Testis (tissue), 3 donors: ENCODE data around the gene CAPRIN1. TPM values are rescaled to one million over a fixed set of nuclear protein-coding genes. Genes with fewer than 3 reads are reported as not detected.

ENCODE experiments used
- DNase-seq: peaks from one replicate; pipeline ENCODE4 v3.0.0-alpha.2; 2019
- H3K27ac ChIP-seq, 2 donors: fragments of 200-600 bp; sonication (generic); one replicate each; pipeline ENCODE4 v1.5.1; 2019
- H3K27me3 ChIP-seq: fragments of 200-600 bp; sonication (generic); one replicate; pipeline ENCODE4 v1.5.1; 2019
- H3K36me3 ChIP-seq: fragments of 200-600 bp; sonication (generic); one replicate; pipeline ENCODE4 v1.5.1; 2017; ENCODE audit warnings: low read depth; ENCODE audit errors: missing control alignments
- H3K4me1 ChIP-seq: fragments of 200-600 bp; sonication (generic); one replicate; pipeline ENCODE4 v1.5.1; 2019
- H3K4me3 ChIP-seq, 2 donors: fragments of 200-600 bp; sonication (generic); one replicate each; pipeline ENCODE4 v1.5.1; 2017 to 2019
- H3K9me3 ChIP-seq: fragments of 200-600 bp; sonication (generic); one replicate; pipeline ENCODE4 v1.5.1; 2017
- POLR2A ChIP-seq: fragments of 450-650 bp; IDR thresholded peaks from one replicate; pipeline ENCODE4 v1.6.1; 2017; ENCODE audit warnings: antibody characterized with exemption, mild to moderate bottlenecking, moderate library complexity
- WGBS, 2 donors: methylation state at CpG; one replicate each; pipeline ENCODE4 v1.1.5; 2018; 5-methylcytosine and 5-hydroxymethylcytosine counted together
- intact Hi-C: fragments of 100-400 bp; cut with DNase I; formaldehyde crosslinking; loops from one replicate; pipeline ENCODE4 v1.15.1; 2023; ENCODE audit warnings: low total_unique reads
- polyA plus RNA-seq: library from polyadenylated mRNA; stranded (reverse); fragments of 350-450 nt; fragmentation: Illumina TruSeq; extraction: RNeasy Lipid Tissue Mini Kit (QIAGEN cat#74804); gene quantifications from one replicate; pipeline ENCODE4 v1.2.3, GENCODE V29; 2014; ENCODE audit warnings: low read depth, low replicate concordance; ENCODE audit not compliant: insufficient read depth
- total RNA-seq, 2 donors: library from RNA; depleted of rRNA; stranded (reverse); fragments of >200 nt; gene quantifications; one replicate each; pipeline ENCODE4 v1.2.3, GENCODE V29; 2016
- TF ChIP-seq, protein P1 (sequence below), 3 experiments: fragments of 450-650 bp in 2 of 3; fragments of 200-600 bp in 1 of 3; sonication (generic) in 1 of 3; IDR thresholded peaks; one replicate each; pipeline ENCODE4 v1.5.1; 2016 to 2019; ENCODE audit warnings: antibody characterized with exemption in 3 of 3, mild to moderate bottlenecking in 2 of 3, moderate library complexity in 1 of 3

CAPRIN1 gene
- total and polyA plus RNA-seq, 3 donors from 2014 or later: 281 to 419 (median 377) TPM

DNA sequence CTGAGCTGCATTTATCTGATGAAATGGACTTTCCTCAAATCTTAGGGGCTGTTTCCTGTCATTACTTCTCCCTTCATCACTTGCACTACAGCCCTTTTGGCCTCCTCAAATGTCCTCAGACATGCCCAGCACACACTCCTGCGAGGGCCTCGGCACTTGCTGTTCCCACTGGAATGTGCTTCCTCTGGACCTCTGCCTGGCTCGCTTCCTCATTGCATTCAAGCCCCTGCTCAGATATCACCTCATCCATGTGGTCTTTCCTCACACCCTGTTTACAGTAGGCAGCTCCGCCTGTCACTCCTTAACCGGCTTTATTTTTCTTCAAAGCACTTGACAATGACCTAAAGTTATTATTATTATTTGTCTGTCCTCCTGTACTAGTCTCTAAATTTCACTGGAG, 62.9 kb downstream of the CAPRIN1 start:
- WGBS, 2 donors: 56 to 72% methylated on average over 5 of the region's 5 CpGs
- Histone ChIP-seq H3K9me3 (no peaks in the 10 kb centered on the region), H3K27ac (no peak overlapping the region), H3K4me3 (no peak overlapping the region), H3K4me1 (no peaks in the 10 kb centered on the region), H3K36me3 (no peaks in the 10 kb centered on the region), H3K27me3 (no peaks in the 10 kb centered on the region)
- no peak for DNase-seq
- TF ChIP-seq, protein P1, sequence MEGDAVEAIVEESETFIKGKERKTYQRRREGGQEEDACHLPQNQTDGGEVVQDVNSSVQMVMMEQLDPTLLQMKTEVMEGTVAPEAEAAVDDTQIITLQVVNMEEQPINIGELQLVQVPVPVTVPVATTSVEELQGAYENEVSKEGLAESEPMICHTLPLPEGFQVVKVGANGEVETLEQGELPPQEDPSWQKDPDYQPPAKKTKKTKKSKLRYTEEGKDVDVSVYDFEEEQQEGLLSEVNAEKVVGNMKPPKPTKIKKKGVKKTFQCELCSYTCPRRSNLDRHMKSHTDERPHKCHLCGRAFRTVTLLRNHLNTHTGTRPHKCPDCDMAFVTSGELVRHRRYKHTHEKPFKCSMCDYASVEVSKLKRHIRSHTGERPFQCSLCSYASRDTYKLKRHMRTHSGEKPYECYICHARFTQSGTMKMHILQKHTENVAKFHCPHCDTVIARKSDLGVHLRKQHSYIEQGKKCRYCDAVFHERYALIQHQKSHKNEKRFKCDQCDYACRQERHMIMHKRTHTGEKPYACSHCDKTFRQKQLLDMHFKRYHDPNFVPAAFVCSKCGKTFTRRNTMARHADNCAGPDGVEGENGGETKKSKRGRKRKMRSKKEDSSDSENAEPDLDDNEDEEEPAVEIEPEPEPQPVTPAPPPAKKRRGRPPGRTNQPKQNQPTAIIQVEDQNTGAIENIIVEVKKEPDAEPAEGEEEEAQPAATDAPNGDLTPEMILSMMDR (IDR thresholded peaks at IDR 0.05): no peak
- TF ChIP-seq POLR2A: no peak
- intact Hi-C loops: loop anchor here (10.0 kb wide), 1 partner anchor 50 kb away; no protein-coding TSS in a partner anchor

- no peak for TF ChIP-seq POLR2A
- TF ChIP-seq, protein P1 (IDR thresholded peaks at IDR 0.05): no peak
- no peak overlapping the region for H3K4me3 ChIP-seq
- no peak for DNase-seq
- intact Hi-C loops: no loop called here
- 91% methylated on average over 4 of the region's 4 CpGs for WGBS, 2 donors
- no peaks in the 10 kb centered on the region for H3K9me3 ChIP-seq
- H3K27me3 ChIP-seq: no peaks in the 10 kb centered on the region
- no peaks in the 10 kb centered on the region for H3K36me3 ChIP-seq
- H3K4me1 ChIP-seq: no peaks in the 10 kb centered on the region
- H3K27ac ChIP-seq: no peak overlapping the region
These were observed 69.1 kb downstream of the CAPRIN1 start for GRCh38 chr11:34120651-34121050.

- Histone ChIP-seq H3K27ac (no peak overlapping the region), H3K36me3 (no peaks in the 10 kb centered on the region), H3K4me3 (no peak overlapping the region), H3K4me1 (no peaks in the 10 kb centered on the region), H3K27me3 (no peaks in the 10 kb centered on the region), H3K9me3 (no peaks in the 10 kb centered on the region)
- intact Hi-C loops: no loop called here
- no peak for TF ChIP-seq POLR2A
- TF ChIP-seq, protein P1 (IDR thresholded peaks at IDR 0.05): no peak
- WGBS, 2 donors: 77 to 85% methylated on average over 4 of the region's 4 CpGs
- no peak for DNase-seq
These were observed 73.5 kb downstream of the CAPRIN1 start for GRCh38 chr11:34124885-34125668.

DNA sequence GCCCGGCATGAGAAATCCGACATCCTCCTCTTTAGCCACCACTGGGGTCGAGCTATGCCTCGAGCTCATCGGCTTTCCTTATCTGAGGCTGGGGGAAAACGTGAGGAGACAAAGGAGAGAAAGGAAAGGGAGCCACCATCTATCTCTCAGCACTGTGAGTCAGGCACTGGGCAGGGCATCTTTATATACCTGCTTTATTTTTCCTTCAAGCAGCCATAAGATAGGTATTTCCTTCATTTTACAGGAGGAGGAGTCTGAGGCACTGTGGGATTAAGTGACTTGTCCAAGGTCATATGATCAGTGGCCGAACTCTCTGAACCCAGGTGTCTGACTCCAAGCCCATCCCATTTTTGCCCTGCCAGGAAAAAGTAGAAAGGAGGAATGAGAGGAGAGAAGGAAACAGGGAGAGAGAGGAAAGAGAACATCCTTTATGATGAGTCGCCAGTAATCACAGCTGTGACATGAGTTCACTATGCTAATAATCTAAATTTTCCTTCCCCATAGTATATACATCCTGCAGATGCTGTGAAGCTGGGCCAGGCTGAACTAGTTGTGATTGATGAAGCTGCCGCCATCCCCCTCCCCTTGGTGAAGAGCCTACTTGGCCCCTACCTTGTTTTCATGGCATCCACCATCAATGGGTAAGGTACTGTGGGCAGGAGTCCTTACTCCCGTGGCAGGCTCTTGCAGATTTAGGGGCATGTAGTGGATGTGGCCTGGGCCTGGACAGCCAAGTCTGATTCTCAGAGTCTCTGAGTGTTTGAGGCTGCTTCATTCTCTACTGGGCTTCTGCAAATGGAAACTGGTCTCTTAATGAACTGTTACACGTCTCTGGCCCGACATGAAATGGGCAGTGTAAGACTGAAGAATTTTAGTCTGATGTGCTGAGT, 75.7 kb downstream of the CAPRIN1 start:
- Histone ChIP-seq H3K4me1 (no peaks in the 10 kb centered on the region), H3K36me3 (no peaks in the 10 kb centered on the region), H3K9me3 (no peaks in the 10 kb centered on the region), H3K27ac (no peak overlapping the region), H3K4me3 (no peak overlapping the region), H3K27me3 (no peaks in the 10 kb centered on the region)
- 87 to 91% methylated on average over 12 of the region's 12 CpGs for WGBS, 2 donors
- no peak for TF ChIP-seq POLR2A
- TF ChIP-seq, protein P1 (IDR thresholded peaks at IDR 0.05): no peak
- intact Hi-C loops: no loop called here
- no peak for DNase-seq
